ENCODE data around the gene CXCL14. TPM values are rescaled to one million over a fixed set of nuclear protein-coding genes. Genes with fewer than 3 reads are reported as not detected.

The CXCL14 gene
- total RNA-seq, 1 experiment from 2014 or later, result not detected

- BruUV-seq (replicated peaks), result no TSS peak
- POLR2A ChIA-PET (ENCODE audit: low non-redundant PET), result no interaction called here
- no peak overlapping the region for H3K4me3 ChIP-seq (ENCODE audit: low read depth, low read length, poor library complexity, severe bottlenecking)
These were observed 39.3 kb downstream of the CXCL14 start for GRCh38 chr5:135539430-135540005.

GRCh38 chr5:135538261-135538660 is 40.5 kb downstream of the CXCL14 start:
- Histone ChIP-seq H3K9me3 (ENCODE audit: low read depth, low read length, poor library complexity, severe bottlenecking) (no peaks in the 10 kb centered on the region), H3K27ac (ENCODE audit: low read depth, low read length, poor library complexity, severe bottlenecking) (no peak overlapping the region), H3K4me1 (ENCODE audit: insufficient read depth, low read length, poor library complexity, severe bottlenecking) (no peaks in the 10 kb centered on the region), H3K4me3 (ENCODE audit: low read depth, low read length, poor library complexity, severe bottlenecking) (no peak overlapping the region), H3K36me3 (ENCODE audit: insufficient read depth, low read length, poor library complexity, severe bottlenecking) (no peaks in the 10 kb centered on the region), H3K27me3 (replicated peaks; ENCODE audit: insufficient read depth, low read depth, low read length, poor library complexity) (peaks cover 100% of the 10 kb centered on the region)
- CTCF ChIA-PET, result no interaction called here
- TF ChIP-seq CTCF (conservative IDR thresholded peaks at IDR 0.05; ENCODE audit: low read depth, low read length) (no peak), EZH2 (IDR thresholded peaks at IDR 0.05; ENCODE audit: borderline replicate concordance, low read depth, low read length, poor library complexity, severe bottlenecking) (no peak)
- no peak for DNase-seq (ENCODE audit: low spot score)
- BruUV-seq (replicated peaks), result no TSS peak
- POLR2A ChIA-PET (ENCODE audit: low non-redundant PET), result no interaction called here
- intact Hi-C loops (cut with micrococcal nuclease; ENCODE audit: unreplicated experiment), result no loop called here

More at GRCh38 chr5:135539430-135540005, 39.3 kb downstream of the CXCL14 start:
- DNase-seq (ENCODE audit: low spot score), result no peak
- H3K36me3 ChIP-seq (ENCODE audit: insufficient read depth, low read length, poor library complexity, severe bottlenecking), result no peaks in the 10 kb centered on the region
- H3K4me1 ChIP-seq (ENCODE audit: insufficient read depth, low read length, poor library complexity, severe bottlenecking), result peaks cover 6% of the 10 kb centered on the region
- CTCF ChIA-PET, result interaction anchor here (0.7 kb wide), 1 partner anchor 77 kb away, joined by 5 read pairs; no protein-coding TSS in a partner anchor
- H3K27ac ChIP-seq (ENCODE audit: low read depth, low read length, poor library complexity, severe bottlenecking), result no peak overlapping the region
- no peak for TF ChIP-seq CTCF (conservative IDR thresholded peaks at IDR 0.05; ENCODE audit: low read depth, low read length)
- no peak for TF ChIP-seq EZH2 (IDR thresholded peaks at IDR 0.05; ENCODE audit: borderline replicate concordance, low read depth, low read length, poor library complexity, severe bottlenecking)
- peaks cover 100% of the 10 kb centered on the region for H3K27me3 ChIP-seq (replicated peaks; ENCODE audit: insufficient read depth, low read depth, low read length, poor library complexity)
- intact Hi-C loops (cut with micrococcal nuclease; ENCODE audit: unreplicated experiment), result no loop called here
- H3K9me3 ChIP-seq (ENCODE audit: low read depth, low read length, poor library complexity, severe bottlenecking), result no peaks in the 10 kb centered on the region

GRCh38 chr5:135537745-135538144 is 41.0 kb downstream of the CXCL14 start:
- Histone ChIP-seq H3K9me3 (ENCODE audit: low read depth, low read length, poor library complexity, severe bottlenecking) (no peaks in the 10 kb centered on the region), H3K4me1 (ENCODE audit: insufficient read depth, low read length, poor library complexity, severe bottlenecking) (no peaks in the 10 kb centered on the region), H3K36me3 (ENCODE audit: insufficient read depth, low read length, poor library complexity, severe bottlenecking) (no peaks in the 10 kb centered on the region), H3K27ac (ENCODE audit: low read depth, low read length, poor library complexity, severe bottlenecking) (no peak overlapping the region), H3K27me3 (replicated peaks; ENCODE audit: insufficient read depth, low read depth, low read length, poor library complexity) (peaks cover 100% of the 10 kb centered on the region), H3K4me3 (ENCODE audit: low read depth, low read length, poor library complexity, severe bottlenecking) (no peak overlapping the region)
- no peak for DNase-seq (ENCODE audit: low spot score)
- POLR2A ChIA-PET (ENCODE audit: low non-redundant PET), result no interaction called here
- BruUV-seq (replicated peaks), result no TSS peak
- CTCF ChIA-PET, result no interaction called here
- TF ChIP-seq EZH2 (IDR thresholded peaks at IDR 0.05; ENCODE audit: borderline replicate concordance, low read depth, low read length, poor library complexity, severe bottlenecking) (no peak), CTCF (conservative IDR thresholded peaks at IDR 0.05; ENCODE audit: low read depth, low read length) (no peak)
- intact Hi-C loops (cut with micrococcal nuclease; ENCODE audit: unreplicated experiment), result no loop called here
